GM18508 (cell line): ENCODE results near the gene HYAL2.
A peak's percentile ranks its signal among the peaks of the same experiment; 100 is the strongest.

Experiments used
- ATAC-seq: cut with Tn5 transposase; IDR thresholded peaks from one replicate; pipeline ENCODE4 v1.9.1; 2021; ENCODE audit warnings: moderate number of reproducible peaks; ENCODE audit not compliant: insufficient read depth, unreplicated experiment

The HYAL2 gene, protein sequence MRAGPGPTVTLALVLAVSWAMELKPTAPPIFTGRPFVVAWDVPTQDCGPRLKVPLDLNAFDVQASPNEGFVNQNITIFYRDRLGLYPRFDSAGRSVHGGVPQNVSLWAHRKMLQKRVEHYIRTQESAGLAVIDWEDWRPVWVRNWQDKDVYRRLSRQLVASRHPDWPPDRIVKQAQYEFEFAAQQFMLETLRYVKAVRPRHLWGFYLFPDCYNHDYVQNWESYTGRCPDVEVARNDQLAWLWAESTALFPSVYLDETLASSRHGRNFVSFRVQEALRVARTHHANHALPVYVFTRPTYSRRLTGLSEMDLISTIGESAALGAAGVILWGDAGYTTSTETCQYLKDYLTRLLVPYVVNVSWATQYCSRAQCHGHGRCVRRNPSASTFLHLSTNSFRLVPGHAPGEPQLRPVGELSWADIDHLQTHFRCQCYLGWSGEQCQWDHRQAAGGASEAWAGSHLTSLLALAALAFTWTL

DNA sequence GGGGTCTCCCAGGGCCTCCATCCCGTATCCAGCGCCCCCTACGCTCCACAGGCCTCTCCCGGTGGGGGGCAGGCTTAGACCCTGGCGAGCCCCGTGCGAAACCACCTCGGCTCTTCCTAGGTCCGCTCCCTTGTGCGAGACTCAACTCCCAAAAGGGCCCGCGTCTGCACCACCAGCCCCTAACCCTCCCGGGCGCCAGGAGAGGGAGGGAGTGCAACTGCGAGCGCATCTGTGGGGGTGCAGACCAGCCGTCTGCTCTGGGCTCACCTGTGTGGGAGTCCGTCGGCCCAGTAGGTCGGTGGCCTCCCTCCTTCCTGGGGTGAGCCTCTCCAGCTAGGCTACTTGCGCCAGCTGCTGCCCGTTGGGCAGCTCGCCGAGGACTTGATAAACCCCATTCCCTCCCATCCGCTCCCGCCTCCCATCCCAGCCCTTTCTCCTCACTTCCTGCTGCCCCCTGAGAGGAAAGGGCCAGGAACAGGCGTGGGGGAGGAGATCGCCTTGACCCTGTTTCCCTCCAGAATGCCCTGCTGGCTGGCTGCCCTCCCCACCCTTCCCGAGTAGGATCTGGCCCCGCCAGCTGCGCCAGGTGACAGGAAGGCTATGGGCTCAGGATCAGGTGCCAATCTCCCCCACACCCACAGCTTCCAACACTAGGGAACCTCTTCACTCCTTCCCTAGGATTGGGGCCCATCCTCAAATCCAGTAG lies at the start of gene HYAL2:
Gene HYAL2 (minus strand): TSS at position 360 of the 706 bp plus-strand sequence. CDS start 2,256 bp downstream, outside the sequence.
- no peak for ATAC-seq

DNA sequence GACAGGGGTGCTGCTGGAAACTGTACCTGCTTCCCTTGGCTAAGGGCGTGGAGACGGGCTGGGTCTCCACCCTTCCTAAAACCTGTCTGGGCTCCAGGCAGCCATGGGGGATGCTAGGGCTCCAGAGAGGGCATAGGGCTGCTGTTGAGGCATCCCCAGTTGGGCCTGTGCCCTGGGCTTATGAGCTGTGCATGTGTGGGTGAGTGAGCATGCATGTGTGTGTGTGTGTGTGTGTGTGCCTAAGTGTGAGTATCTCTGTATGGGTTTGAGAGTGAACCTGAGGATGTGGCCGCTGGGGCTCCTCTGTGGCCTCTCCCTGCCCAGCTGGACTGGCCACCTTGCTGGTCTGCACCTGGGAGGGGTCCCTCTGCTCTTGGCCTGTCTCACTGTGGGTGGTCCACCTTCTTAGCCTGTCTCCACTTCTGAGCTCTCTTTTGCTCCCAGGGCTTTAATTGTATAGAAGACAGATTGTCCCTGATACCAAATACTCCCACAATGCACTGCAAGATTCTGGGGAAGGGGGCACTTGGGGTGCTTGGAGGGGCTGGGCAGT lies 48.7 kb upstream of the HYAL2 start:
- ATAC-seq = no peak

DNA sequence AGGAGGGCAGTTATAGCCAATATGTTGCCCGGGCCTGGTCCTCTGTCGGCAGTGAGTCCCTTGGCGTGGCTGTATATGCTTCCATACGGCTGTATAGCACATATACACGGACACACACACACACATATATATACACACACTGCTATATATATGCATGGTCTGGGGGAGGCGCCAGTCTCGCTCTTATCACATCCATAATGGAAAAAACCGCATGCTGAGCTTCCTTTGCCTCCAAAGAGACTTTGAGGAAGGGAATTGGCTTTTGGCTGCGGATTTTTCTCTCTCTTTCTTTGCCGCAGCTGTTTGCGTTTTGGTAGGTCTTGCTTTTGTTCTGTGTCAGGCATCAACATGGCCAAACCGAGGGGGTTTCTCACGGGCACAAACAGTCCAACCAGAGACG lies 48.0 kb upstream of the HYAL2 start:
- no peak for ATAC-seq

DNA sequence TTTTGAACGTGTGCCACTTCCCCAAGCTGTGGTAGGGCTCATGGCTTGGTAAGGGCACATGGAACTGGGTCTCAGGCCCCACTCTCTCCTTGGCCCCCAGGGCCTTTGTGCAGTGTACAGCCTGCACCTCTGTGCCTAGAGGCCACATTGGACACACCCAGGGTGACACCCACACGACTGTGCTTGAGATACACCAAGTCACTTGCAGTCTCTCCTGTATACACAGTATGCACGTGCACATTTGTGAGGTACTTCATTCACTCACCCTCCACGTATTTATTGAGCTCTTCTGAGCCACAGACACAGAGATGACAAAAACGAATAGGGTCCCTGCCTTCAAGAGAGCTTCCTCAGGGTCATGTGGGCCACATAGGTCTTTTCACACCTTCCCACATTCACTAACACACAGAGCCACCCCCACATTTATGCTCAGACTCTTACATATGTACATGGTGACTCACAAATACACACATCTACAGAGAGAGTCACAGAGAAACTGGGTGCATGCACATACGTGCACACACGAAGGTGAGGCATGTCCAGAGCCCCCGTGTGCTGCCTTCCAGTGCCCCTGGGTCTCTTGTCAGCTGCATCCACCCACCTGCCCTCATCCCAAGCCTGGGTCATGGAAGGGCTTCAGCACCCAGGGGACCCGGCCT lies 46.6 kb upstream of the HYAL2 start:
- no peak for ATAC-seq

DNA sequence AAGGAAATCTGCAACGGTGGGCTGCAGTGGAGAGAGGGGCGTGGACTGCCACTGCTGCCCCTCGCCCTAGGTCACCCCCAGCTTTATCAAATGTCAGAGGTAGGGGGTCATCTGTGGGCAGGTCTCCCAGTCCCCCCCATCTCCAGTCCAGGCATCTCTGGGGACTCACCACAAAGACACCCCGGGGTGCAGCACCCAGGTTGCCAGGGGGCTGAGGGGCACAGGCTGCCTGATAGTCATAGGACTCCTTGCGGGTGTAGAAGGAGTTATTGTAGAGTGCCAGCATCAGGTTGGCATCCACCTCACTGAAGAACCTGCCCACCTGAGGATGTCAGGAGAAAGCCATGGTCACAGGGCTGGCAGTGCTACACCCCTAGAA lies 43.3 kb upstream of the HYAL2 start:
- no peak for ATAC-seq

DNA sequence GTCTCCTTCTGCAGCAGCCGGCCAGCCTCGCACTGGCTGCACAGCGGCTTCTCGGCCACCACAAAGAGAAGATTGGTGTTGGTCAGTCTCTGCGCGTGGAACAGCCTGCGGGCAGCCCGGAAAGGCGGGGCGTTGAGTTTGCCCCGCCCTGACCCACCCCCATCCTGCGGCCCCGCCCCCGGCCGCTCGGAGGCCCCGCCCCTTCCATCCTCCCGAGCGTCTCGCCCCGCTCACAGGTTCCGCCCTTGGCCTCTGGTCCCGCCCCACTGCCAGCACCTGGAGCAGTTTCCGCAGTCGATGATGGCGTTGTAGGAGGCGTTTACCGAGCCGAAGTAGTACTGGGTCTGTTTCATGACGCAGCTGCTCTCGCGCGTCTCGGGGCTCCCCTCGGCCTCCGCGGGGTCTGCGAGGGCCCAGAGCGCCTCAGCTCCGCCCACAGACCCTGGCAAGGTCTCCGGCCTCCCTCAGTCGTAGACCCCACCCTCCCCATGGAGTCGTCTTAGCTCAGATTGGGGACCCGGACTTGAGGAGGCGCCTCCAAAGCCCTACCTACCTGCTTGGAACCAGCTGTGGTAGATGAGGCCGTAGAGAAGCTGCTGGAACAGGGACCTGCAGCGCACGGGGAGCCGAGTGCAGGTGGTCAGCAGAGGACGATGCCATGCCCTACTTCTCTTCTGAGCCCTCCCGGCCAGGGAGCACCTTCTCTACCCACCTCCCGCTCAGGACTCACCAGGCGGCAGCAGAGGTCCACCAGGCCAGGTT lies 42.7 kb upstream of the HYAL2 start:
- no peak for ATAC-seq

DNA sequence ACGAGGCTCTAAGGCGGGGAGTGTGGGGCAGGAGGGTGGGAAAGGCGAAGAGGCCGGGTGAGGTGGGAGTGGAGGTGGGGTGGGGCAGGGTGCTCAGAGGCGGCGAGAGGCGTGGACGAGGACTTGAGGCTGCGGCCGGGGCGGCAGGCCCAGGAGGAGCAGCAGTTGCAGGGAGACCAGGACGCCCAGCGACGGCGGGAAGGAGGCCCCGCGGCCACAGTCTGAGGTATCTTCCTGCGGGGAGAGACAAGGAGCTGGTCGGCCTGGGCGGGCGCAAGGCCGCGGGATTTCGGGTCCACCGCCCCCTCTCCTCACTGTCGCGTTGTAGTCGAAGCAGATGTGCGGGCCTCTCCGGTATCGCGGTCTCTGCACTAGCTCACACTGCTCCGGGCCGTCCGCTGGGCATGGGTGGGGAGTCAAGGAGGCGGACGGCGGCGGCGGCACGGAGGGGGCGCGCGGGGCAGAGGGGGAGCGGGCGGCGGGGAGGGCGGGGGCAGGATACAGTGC lies 42.1 kb upstream of the HYAL2 start:
- no peak for ATAC-seq

DNA sequence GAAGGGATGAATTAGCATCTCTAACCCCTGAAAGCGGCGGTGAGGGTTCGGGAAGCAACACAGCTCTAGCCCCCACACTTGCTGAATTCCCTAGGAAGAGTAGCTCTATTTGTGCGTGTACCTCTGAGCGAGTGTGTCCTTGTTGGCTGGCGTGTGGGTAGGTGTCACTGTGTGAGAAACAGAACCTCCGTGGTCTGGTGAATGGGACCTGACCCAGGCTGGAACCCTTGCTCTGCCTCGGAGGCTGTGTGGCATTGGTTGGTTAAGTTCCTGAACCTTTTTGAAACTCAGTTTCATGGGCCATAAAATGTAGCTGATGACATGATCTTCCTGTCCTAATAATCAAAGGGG lies 37.2 kb upstream of the HYAL2 start:
- ATAC-seq = no peak

DNA sequence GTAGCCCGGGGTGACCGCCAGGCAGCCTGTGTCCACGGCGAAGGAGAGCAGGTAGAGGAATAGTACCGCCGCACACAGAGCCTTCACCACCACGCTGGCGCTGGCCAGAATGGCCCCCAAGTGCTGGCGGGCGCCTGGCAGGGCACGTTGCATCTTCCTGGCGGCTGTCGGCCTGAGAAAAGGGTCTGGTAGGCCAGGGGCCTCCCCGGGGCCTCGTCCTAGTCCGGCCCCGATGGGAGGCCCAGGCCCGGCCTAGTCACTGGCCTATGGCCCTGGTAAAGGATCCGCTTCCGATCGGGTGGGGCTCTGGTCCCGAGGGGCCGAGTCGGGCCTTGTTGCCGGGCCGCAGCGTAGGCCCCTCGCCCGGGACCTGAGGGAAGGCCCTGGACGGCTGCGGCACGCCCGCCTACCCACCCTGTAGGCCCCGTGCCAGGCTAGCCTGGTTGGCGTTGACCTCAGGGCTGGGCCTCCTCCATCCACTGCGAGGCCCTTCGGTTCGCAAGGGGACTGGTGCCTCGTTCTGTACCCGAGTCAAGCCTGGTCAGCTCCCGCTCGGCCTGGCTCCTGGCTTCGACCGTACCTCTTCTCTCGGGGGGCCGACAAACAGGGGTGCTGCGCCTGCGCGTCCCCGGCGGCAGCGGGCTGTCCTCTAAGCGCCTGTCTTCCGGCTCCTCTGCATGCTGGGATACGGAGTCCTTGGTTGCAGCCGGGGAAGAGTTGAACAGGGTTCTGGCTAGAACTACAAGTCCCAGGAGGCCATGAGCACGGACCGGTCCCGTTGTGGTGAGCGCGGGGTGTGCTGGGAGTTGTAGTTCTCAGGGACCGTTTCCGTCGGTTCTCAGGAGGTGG lies 36.6 kb upstream of the HYAL2 start, which contains the start of gene TMEM115:
Gene TMEM115 (minus strand): TSS at position 611 of the 849 bp plus-strand sequence. CDS start 458 bp downstream, at position 153.
- peak; percentile 89 for ATAC-seq

DNA sequence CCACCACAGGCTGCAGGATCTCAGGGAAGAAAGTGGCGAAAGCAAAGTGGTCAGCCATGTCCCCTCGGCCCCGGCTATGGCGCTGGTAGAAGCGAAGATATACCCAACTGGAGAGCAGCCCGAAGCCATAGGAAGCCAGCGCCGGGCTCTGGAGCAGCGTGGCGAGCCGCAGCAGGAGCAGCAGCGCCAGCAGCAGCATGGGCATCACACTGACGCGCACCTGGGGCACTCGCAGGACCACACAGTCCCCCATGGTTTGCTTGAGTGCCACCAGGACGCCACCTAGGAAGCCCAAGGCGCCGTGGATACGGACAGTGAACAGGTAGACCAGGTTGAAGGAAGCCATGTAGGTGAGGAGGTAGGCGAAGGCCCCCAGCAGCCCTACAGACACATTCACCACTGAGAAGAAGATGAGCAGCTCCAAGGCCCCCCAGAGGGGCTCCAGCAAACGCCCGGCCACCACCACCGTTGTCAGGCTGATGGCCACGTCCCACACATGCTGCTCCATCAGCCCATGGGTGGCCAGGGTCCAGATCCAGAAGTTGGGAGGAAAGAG lies 35.9 kb upstream of the HYAL2 start:
- no peak for ATAC-seq

DNA sequence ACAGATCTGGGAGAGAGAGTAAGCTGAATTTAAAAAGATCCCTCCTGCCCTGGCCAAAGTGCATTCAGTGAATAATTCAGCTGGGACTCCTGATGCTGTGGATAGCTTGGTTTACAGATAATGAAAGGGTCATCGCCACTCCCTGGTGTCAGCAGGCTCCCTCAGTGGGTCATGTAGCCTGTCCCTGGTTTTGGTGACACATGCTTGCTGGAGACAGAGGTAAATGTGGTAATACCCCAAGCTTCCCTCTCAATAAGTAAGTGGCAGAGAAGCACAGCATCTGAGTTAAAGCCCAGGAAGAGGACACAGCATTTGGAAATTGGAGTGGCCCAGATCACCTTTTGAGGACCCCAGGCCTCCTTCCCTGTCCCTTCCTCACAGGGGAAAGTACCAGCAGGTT lies 34.9 kb upstream of the HYAL2 start:
- no peak for ATAC-seq

DNA sequence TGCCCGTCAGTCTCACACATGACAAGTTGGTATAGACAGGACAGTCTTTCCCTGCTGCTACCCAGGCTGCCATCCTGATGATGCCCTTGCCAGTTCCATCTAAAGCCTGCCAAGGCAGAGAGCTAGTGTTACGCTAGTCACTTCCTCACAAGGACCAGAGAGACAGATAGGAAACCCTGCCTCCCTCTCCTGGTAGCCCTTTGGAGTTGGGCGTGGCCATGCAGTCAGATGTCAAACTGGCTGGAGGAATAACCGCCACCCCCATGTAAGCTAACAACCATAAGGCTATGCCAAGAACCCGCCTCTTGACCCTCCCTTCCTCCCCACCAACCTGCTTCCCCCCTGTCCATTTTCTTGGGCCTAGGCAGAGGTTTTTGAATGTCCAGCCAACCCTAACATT lies 34.0 kb upstream of the HYAL2 start:
- ATAC-seq = no peak

DNA sequence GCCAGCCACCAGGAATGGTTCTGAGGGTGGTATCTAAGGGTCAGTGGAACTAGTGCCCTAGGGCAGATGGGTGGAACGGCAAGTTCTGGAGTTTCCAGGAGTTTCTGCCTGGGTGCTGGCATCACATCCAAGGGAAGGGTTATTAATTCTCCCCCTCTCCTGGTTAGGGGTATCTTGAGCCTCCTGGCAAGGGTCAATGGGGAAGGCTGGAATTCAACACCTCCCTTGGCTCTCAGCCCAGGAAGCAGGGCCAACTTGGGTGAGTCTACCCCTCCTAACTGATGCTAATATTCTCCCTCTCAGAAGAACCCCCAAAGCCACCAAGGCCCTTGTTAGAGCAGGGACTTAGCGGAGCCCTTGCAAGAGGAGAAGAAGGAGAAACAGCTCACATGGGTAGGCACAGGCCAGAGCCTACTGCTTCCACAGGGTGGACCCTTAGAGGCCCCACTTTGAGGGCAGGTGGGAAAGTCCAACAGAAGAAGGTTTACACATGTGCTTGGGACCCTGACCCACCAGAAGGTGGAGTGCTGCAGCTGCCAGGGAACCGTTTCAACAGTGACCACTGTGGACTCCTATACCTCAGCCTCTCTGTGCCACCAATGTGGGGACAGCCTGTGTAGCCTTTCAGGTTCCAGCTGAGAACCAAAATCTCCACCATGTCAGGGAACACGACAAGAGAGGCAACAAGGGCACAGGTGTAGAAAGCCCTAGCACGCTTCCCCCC lies 33.4 kb upstream of the HYAL2 start:
- no peak for ATAC-seq

DNA sequence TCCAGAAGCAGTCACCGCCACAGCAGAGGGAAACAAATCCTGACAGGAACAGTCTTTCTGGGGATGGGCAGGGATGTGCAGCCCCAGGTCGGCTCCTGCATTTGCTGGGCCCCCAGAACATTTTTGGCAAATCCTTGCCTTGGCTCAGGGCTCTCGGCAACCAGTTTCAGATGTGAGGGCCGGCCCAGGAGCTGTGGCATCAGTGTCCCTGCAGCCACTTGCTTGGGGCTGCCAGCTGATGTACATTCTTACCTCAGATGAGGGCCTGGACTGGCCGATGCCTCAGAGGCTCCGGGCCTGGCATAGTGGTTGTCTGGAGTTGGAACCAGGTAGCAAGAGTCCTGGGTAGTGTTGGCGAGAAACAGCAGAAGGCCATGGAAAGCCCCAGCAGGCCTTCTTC lies 32.3 kb upstream of the HYAL2 start:
- ATAC-seq = no peak

DNA sequence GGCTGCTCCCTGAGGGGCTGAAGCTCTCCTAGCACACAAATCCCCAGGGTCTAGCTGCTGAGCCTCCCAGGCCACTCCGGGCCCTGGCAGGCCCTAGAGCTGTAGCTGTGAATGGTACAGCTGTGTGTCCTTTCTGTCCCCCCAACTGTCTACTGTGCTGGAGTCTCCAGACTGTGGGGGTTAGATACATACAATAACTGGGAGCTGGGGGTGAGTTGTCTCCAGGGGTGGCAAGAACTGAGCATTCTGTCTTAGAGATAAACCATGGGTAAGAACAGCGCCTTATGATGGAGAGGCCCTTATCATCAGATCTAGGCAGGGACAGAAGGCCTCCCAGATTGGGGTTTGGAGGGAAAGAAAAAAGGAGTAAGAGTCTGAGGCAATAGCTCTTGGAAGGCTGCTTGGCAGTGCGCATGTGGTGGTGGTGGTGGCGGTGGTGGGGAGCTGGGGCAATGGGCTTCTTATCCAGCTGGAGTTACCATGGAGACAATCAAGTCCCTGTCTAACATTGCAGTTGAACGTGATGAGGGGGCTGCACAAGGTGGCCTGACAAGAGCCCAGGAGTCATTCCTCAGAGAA lies 31.7 kb upstream of the HYAL2 start:
- no peak for ATAC-seq

DNA sequence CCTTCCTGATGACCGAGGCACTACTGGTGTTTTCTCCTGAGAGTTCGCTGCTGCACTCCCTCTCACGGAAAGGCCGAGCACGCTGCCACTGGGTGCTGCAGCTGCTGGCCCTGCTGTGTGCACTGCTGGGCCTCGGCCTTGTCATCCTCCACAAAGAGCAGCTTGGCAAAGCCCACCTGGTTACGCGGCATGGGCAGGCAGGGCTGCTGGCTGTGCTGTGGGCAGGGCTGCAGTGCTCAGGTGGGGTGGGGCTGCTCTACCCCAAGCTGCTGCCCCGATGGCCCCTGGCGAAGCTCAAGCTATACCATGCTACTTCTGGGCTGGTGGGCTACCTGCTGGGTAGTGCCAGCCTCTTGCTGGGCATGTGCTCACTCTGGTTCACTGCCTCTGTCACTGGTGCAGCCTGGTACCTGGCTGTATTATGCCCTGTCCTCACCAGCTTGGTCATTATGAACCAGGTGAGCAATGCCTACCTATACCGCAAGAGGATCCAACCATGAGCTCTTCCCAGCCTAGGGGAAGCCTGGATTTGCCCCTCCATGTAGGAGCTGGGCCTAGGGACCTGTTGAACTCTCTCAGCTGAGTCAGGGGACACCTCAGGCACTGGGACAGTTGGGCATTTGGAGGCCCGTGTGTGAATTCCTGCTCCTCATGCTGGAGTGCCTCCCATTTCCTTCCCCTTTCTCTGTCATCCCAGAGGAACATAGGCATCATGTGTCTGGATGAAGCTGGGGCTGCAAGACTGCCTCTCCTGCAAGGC lies 30.9 kb upstream of the HYAL2 start:
- no peak for ATAC-seq

DNA sequence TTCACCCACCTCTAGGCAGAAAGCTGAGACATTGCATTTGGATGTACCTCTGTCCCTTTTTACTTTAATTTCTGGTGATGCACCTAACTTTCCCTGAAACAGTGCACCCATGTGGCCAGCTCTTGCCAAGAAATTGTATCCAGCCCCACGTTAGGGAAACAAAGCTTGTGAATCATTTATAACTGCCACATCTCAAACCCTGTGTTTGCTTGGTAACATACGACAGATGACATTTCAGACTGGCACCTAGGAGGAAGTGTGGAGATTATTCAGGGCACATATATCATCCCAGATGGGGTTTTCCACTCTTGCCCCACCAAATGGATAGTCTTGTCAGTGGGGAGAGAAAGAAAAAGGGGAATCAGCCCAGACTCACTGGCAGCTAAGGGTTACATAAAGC lies 30.2 kb upstream of the HYAL2 start:
- ATAC-seq = no peak
